ENCODE measurements around the gene CNTRL.

CNTRL gene

GRCh38 chr9:121183666-121184423 is 109.1 kb downstream of the CNTRL start:
- DNase-seq = no peak

- DNase-seq = no peak
These were observed 109.7 kb downstream of the CNTRL start for GRCh38 chr9:121184463-121184862.

- DNase-seq = no peak
These were observed 110.5 kb downstream of the CNTRL start for GRCh38 chr9:121185178-121185745.

- DNase-seq = no peak
These were observed 111.1 kb downstream of the CNTRL start for GRCh38 chr9:121185774-121186403.

- no peak for DNase-seq
These were observed 113.0 kb downstream of the CNTRL start for GRCh38 chr9:121187636-121188305.

- DNase-seq = no peak
These were observed 114.3 kb downstream of the CNTRL start for GRCh38 chr9:121189006-121189405.

- DNase-seq = no peak
These were observed 114.9 kb downstream of the CNTRL start for GRCh38 chr9:121189660-121190059.

GRCh38 chr9:121191235-121191634 is 116.5 kb downstream of the CNTRL start:
- no peak for DNase-seq

- DNase-seq = no peak
These were observed 117.8 kb downstream of the CNTRL start for GRCh38 chr9:121192518-121192917.

- no peak for DNase-seq
These were observed 118.3 kb downstream of the CNTRL start for GRCh38 chr9:121192959-121193640.

- DNase-seq = no peak
These were observed 120.0 kb downstream of the CNTRL start for GRCh38 chr9:121194730-121195129.

- DNase-seq = no peak
These were observed 121.6 kb downstream of the CNTRL start for GRCh38 chr9:121196389-121196788.

- no peak for DNase-seq
These were observed 122.4 kb downstream of the CNTRL start for GRCh38 chr9:121197132-121197531.

GRCh38 chr9:121198512-121199042 is 123.8 kb downstream of the CNTRL start:
- no peak for DNase-seq

GRCh38 chr9:121199921-121200320 is 125.2 kb downstream of the CNTRL start:
- DNase-seq = no peak

GRCh38 chr9:121200356-121200755 is 125.6 kb downstream of the CNTRL start:
- no peak for DNase-seq

- DNase-seq = peak; percentile 63
These were observed 126.4 kb downstream of the CNTRL start for GRCh38 chr9:121201045-121201737.

GRCh38 chr9:121201738-121202533 is 127.2 kb downstream of the CNTRL start, which contains the start of gene RAB14:
Gene RAB14 (minus strand): TSS chr9:121201869. CDS start chr9:121193412, 8,457 bp downstream.
- DNase-seq = peak; percentile 99

GRCh38 chr9:121204121-121204520 is 129.4 kb downstream of the CNTRL start:
- DNase-seq = no peak

GRCh38 chr9:121204611-121205010 is 129.9 kb downstream of the CNTRL start:
- DNase-seq = no peak
